HFFc6 (cell line): ENCODE measurements around the gene SFTA2. TPM values are rescaled to one million over a fixed set of nuclear protein-coding genes. Genes with fewer than 3 reads are reported as not detected.
A peak's percentile ranks its signal among the peaks of the same experiment; 100 is the strongest.

Experiments
- DNase-seq: peaks from one replicate; pipeline ENCODE4 v3.0.0-alpha.2; 2018
- H3K27ac Mint-ChIP-seq: 2 replicates; pipeline ENCODE4 v1.8.0; 2020; ENCODE audit warnings: mild to moderate bottlenecking, mixed read lengths
- H3K27me3 Mint-ChIP-seq: 2 replicates; pipeline ENCODE4 v1.8.0; 2021; ENCODE audit warnings: mild to moderate bottlenecking, moderate library complexity, mixed read lengths; ENCODE audit not compliant: insufficient read depth
- H3K36me3 Mint-ChIP-seq: 2 replicates; pipeline ENCODE4 v1.8.0; 2021; ENCODE audit warnings: low read depth, mixed read lengths
- H3K4me1 Mint-ChIP-seq: 2 replicates; pipeline ENCODE4 v1.8.0; 2020; ENCODE audit warnings: low read depth, mixed read lengths
- H3K4me3 Mint-ChIP-seq: 2 replicates; pipeline ENCODE4 v1.8.0; 2020; ENCODE audit warnings: mild to moderate bottlenecking, moderate library complexity, mixed read lengths
- H3K9me3 Mint-ChIP-seq: 2 replicates; pipeline ENCODE4 v1.8.0; 2020; ENCODE audit warnings: mild to moderate bottlenecking, mixed read lengths
- CTCF ChIP-seq: fragments of 200-600 bp; sonication (generic); IDR thresholded peaks from 2 replicates; pipeline ENCODE4 v1.5.0; 2021; ENCODE audit warnings: antibody characterized with exemption, mild to moderate bottlenecking
- total RNA-seq, 6 experiments: library from RNA; stranded (reverse); fragmentation: NEBNext Ultra II Directional; extraction: Animal tissue kit (Norgen Biotek cat#: 25700); gene quantifications; 2 replicates in 1 of 6; 3 replicates in 5 of 6; pipeline ENCODE4 v1.2.3, GENCODE V29; 2021

SFTA2 gene
- total RNA-seq, 6 experiments from 2014 or later: not detected

GRCh38 chr6:30884521-30885480, 47.2 kb downstream of the SFTA2 start:
- Mint-ChIP-seq H3K27ac (peak overlapping the region; percentile 87), H3K4me1 (peaks cover 64% of the 10 kb centered on the region), H3K4me3 (peak overlapping the region; percentile 83), H3K9me3 (no peaks in the 10 kb centered on the region), H3K36me3 (no peaks in the 10 kb centered on the region; the same call in 1 of the 2 replicates), H3K27me3 (peaks cover 3% of the 10 kb centered on the region)
- DNase-seq: peak; percentile 7
- no peak for TF ChIP-seq CTCF

- peak within 1 kb of the TSS; percentile 87 for H3K27ac Mint-ChIP-seq
- H3K4me3 Mint-ChIP-seq: peak within 1 kb of the TSS; percentile 83
- TF ChIP-seq CTCF: no peak
- no peaks in the 10 kb centered on the region for H3K36me3 Mint-ChIP-seq
- H3K27me3 Mint-ChIP-seq: peaks cover 3% of the 10 kb centered on the region
- H3K4me1 Mint-ChIP-seq: peaks cover 64% of the 10 kb centered on the region
- H3K9me3 Mint-ChIP-seq: no peaks in the 10 kb centered on the region
- DNase-seq: peak; percentile 18
These were observed 48.1 kb downstream of the SFTA2 start, which contains the start of gene DDR1 for GRCh38 chr6:30883685-30884520. DDR1 (plus strand) TSS chr6:30884519; CDS start chr6:30888730, 4,211 bp downstream.

- H3K36me3 Mint-ChIP-seq: no peaks in the 10 kb centered on the region
- H3K27me3 Mint-ChIP-seq: peaks cover 3% of the 10 kb centered on the region
- peak overlapping the region; percentile 55 for H3K27ac Mint-ChIP-seq
- TF ChIP-seq CTCF: no peak
- no peak for DNase-seq
- H3K4me3 Mint-ChIP-seq: peak overlapping the region; percentile 67
- H3K9me3 Mint-ChIP-seq: no peaks in the 10 kb centered on the region
- peaks cover 56% of the 10 kb centered on the region for H3K4me1 Mint-ChIP-seq
These were observed 48.9 kb downstream of the SFTA2 start for GRCh38 chr6:30882759-30883684.

GRCh38 chr6:30882204-30882758, 49.7 kb downstream of the SFTA2 start:
- no peak for DNase-seq
- Mint-ChIP-seq H3K4me1 (peaks cover 52% of the 10 kb centered on the region), H3K9me3 (no peaks in the 10 kb centered on the region), H3K4me3 (no peak overlapping the region), H3K27me3 (peaks cover 3% of the 10 kb centered on the region), H3K27ac (no peak overlapping the region; the same call in 1 of the 2 replicates), H3K36me3 (no peaks in the 10 kb centered on the region)
- TF ChIP-seq CTCF: no peak
